ENCODE data around the gene LRP5. TPM values are rescaled to one million over a fixed set of nuclear protein-coding genes. Genes with fewer than 3 reads are reported as not detected.

The LRP5 gene
- total RNA-seq, 1 experiment from 2014 or later: 23.5 TPM

DNA sequence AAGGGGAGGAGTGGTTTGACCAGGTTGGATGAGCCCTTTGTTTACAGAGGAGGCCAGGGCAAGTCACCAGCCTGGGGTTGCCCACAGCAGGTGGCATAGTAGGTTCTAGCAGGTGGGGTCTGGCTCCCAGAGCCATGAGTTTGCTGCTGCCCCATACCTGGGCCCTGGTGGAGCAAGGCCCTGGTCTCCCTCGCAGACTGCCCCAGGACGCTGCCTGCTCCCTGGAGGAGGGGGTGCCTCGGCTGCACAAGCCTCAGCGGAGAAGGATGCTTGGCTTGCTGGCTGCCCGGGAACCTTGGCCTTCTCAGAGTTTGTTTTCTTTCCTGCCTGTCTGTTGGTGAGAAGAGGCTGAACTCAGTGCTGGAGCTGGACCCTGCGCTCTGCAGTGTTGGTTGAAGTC lies 54.9 kb downstream of the LRP5 start:
- H3K27me3 ChIP-seq: no peaks in the 10 kb centered on the region
- no peaks in the 10 kb centered on the region; the same call in 1 of the 2 replicates for H3K36me3 ChIP-seq
- no peaks in the 10 kb centered on the region for H3K9me3 ChIP-seq
- H3K4me3 ChIP-seq: no peak overlapping the region
- no peak for DNase-seq

DNA sequence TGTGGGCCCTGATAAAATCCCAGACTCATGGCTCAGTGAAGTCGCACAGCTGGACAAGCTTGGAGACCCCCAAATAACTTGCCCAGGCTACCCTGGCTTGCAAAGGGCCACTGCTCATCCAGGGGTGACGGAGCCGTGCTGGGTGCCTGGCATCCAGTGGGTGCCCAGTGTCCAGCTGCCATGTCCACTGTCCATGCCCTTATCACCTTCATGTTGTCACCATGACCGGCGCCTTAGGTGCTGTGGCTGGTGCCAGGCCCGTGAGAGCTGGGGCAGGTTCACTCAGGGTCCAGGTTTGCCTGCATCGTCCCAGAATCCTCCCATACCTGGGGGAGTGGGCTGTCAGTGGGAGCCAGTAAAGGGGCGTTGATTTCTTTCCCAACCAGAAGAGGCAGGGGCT lies 57.4 kb downstream of the LRP5 start:
- DNase-seq: no peak
- H3K36me3 ChIP-seq: no peaks in the 10 kb centered on the region; the same call in 1 of the 2 replicates
- no peaks in the 10 kb centered on the region for H3K27me3 ChIP-seq

GRCh38 chr11:68370211-68371111 lies 58.1 kb downstream of the LRP5 start:
- no peak for DNase-seq
- no peaks in the 10 kb centered on the region for H3K9me3 ChIP-seq
- no peak overlapping the region for H3K4me3 ChIP-seq
- no peaks in the 10 kb centered on the region for H3K27me3 ChIP-seq
- H3K36me3 ChIP-seq: no peaks in the 10 kb centered on the region; the same call in 1 of the 2 replicates

More for the DNA sequence above, 57.4 kb downstream of the LRP5 start:
- no peak overlapping the region for H3K4me3 ChIP-seq
- no peaks in the 10 kb centered on the region for H3K9me3 ChIP-seq

- no peak for DNase-seq
- Histone ChIP-seq H3K36me3 (no peaks in the 10 kb centered on the region; the same call in 1 of the 2 replicates), H3K4me3 (no peak overlapping the region), H3K9me3 (no peaks in the 10 kb centered on the region), H3K27me3 (no peaks in the 10 kb centered on the region)
Observed at GRCh38 chr11:68371171-68372041, 59.0 kb downstream of the LRP5 start.

DNA sequence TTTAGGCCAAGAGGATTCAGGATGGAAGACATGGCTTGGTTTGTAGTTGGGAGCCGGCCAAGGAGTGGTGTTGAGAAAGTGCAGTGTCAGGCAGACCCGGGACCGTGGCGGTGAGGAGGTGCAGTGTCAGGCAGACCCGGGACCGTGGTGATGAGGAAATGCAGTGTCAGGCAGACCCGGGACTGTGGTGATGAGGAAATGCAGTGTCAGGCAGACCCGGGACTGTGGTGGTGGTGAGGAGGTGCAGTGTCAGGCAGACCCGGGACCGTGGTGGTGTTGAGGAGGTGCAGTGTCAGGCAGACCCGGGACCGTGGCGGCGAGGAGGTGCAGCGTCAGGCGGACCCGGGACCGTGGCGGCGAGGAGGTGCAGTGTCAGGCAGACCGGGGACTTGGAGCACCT lies 59.7 kb downstream of the LRP5 start:
- Histone ChIP-seq H3K9me3 (no peaks in the 10 kb centered on the region), H3K36me3 (no peaks in the 10 kb centered on the region; the same call in 1 of the 2 replicates), H3K4me3 (no peak overlapping the region), H3K27me3 (no peaks in the 10 kb centered on the region)
- DNase-seq: no peak

- no peaks in the 10 kb centered on the region for H3K27me3 ChIP-seq
- DNase-seq: no peak
- no peaks in the 10 kb centered on the region for H3K36me3 ChIP-seq
- no peak overlapping the region for H3K4me3 ChIP-seq
- H3K9me3 ChIP-seq: no peaks in the 10 kb centered on the region
Observed at GRCh38 chr11:68372625-68373024, 60.2 kb downstream of the LRP5 start.

GRCh38 chr11:68373189-68373814 lies 60.9 kb downstream of the LRP5 start:
- no peak overlapping the region for H3K4me3 ChIP-seq
- DNase-seq: no peak
- no peaks in the 10 kb centered on the region for H3K27me3 ChIP-seq
- no peaks in the 10 kb centered on the region for H3K36me3 ChIP-seq
- no peaks in the 10 kb centered on the region for H3K9me3 ChIP-seq

DNA sequence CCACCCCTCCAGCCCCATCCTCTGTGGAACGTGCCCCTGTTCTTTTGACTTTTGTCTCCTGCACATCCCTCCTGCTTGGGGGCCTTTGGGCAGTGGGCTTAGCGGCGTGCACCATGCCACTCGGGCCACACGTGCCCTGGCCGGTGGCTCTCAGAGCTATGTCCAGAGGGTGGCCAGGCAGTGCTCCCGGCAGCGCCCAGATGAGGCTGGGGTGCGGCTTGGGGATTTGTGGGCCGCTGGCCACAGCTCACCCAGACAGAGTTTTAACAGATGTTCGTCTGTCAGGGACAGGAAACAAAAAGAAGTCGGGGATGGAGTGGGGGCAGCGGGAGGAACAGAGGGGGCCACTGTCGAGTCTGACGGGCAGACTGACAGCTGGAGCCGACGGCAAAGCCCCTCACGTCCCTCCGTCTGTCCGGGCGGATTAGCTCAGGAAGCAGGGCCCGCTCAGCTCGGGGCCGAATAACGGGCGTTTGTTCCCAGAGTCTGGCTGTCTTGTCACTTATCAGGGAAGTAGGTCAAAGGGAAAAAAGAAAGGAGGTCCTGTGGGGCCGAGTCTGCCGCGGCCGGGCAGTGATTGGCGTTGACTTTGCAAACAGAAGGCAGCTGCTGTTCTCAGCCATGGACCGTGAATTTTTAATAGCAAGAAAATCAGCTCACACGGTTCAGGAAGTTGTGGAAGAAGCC lies 61.6 kb downstream of the LRP5 start:
- Histone ChIP-seq H3K36me3 (no peaks in the 10 kb centered on the region), H3K9me3 (no peaks in the 10 kb centered on the region), H3K27me3 (no peaks in the 10 kb centered on the region), H3K4me3 (no peak overlapping the region)
- no peak for DNase-seq

DNA sequence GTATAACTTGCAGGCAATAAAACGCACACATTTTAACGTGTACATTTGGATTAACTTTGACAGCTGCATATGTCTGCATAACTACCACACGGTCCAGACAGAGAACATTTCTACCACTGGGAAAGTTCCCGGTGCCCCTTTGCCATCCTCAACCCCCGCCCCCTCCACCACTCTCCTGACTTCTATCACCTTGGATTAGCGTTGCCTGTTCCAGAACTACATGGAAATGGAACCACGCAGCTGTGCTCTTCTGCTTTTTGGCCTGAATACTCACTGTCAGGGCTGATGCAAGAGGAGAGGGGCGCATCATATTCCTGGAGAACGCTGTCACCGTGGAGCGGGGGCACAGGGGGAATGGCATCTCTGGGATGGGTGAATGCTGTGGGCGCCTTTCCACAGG lies 62.1 kb downstream of the LRP5 start:
- Histone ChIP-seq H3K36me3 (no peaks in the 10 kb centered on the region), H3K9me3 (no peaks in the 10 kb centered on the region), H3K4me3 (no peak overlapping the region), H3K27me3 (no peaks in the 10 kb centered on the region)
- DNase-seq: no peak

GRCh38 chr11:68375337-68375736 lies 62.9 kb downstream of the LRP5 start:
- H3K36me3 ChIP-seq: no peaks in the 10 kb centered on the region
- no peaks in the 10 kb centered on the region for H3K9me3 ChIP-seq
- H3K27me3 ChIP-seq: no peaks in the 10 kb centered on the region
- no peak overlapping the region for H3K4me3 ChIP-seq
- no peak for DNase-seq

GRCh38 chr11:68375766-68376165 lies 63.4 kb downstream of the LRP5 start:
- no peak for DNase-seq
- Histone ChIP-seq H3K36me3 (no peaks in the 10 kb centered on the region), H3K4me3 (no peak overlapping the region), H3K27me3 (no peaks in the 10 kb centered on the region), H3K9me3 (no peaks in the 10 kb centered on the region)

GRCh38 chr11:68377389-68377795 lies 65.0 kb downstream of the LRP5 start:
- Histone ChIP-seq H3K27me3 (no peaks in the 10 kb centered on the region), H3K9me3 (no peaks in the 10 kb centered on the region), H3K4me3 (no peak overlapping the region), H3K36me3 (no peaks in the 10 kb centered on the region)
- DNase-seq: no peak

- Histone ChIP-seq H3K36me3 (no peaks in the 10 kb centered on the region), H3K4me3 (no peak overlapping the region), H3K27me3 (no peaks in the 10 kb centered on the region), H3K9me3 (no peaks in the 10 kb centered on the region)
- no peak for DNase-seq
Observed at GRCh38 chr11:68379206-68379605, 66.8 kb downstream of the LRP5 start.

DNA sequence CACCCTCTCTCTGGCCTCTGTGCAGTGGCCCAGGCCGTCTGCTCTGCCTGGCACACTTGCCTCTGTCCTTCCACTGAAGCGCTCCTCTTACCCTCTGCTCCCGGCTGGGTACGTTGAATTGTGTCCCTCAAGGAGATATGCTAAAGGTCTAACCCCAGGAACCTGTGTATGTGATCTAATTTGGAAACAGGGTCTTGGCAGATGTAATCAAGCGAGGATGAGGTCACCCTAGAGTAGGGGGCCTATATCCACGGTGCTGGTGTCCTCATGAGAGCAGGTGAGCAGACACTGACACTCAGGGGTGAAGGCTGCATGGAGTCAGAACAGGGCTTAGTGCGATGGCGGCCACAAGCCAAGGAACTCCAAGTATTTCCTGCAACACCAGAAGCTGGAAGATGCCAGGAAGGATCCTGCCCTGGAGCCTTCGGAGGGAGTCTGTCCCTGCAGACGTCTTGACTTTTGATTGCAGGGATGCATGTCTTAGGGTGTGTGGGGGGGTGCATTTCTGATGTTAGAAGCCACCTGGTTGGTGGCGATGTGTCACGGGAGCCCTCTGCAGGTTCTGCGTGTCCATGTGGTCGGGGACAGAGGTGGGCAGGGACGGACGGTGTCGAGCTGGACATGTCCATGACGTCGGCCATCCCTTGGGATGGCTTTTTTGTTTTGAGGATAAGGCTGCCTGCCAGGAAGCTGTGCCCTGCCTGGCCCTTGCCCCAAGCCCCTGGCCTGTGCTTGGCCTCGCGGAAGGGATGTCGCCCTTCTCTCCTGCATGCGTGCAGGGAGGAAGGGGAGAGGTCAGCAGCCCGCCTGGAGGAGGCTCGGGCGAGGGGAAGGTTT lies 68.6 kb downstream of the LRP5 start:
- Histone ChIP-seq H3K36me3 (no peaks in the 10 kb centered on the region), H3K9me3 (no peaks in the 10 kb centered on the region), H3K4me3 (no peak overlapping the region), H3K27me3 (no peaks in the 10 kb centered on the region)
- DNase-seq: no peak

DNA sequence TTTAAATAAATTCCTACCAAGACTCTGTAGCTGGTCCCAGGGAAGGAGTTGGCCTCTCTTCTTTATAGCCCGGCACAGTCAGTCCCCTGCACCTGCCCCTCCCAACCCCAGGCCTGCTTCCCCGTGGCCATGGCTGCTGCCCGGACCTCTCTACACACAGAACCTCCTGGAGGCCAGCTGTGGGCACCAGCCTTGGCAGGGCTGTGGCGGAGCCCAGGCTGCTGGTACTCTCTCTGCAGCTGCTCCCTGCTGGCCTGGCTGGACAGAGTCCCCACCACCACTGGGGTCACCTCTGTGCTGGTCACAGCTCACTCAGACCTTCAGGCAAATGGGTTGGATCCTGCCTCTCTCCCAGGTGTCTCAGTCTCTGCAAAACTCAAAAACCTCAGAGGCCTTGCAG lies 69.3 kb downstream of the LRP5 start:
- no peak for DNase-seq
- no peaks in the 10 kb centered on the region for H3K27me3 ChIP-seq
- no peaks in the 10 kb centered on the region for H3K36me3 ChIP-seq
- no peak overlapping the region for H3K4me3 ChIP-seq
- no peaks in the 10 kb centered on the region for H3K9me3 ChIP-seq

All from MG63 (cell line).